ENCODE data around the gene ARPC1A.
"Not testable (repeated sequence)": the region's sequence is repeated elsewhere in the genome, so short reads cannot be mapped to it uniquely, and the experiment has no call there.

ARPC1A gene

DNA sequence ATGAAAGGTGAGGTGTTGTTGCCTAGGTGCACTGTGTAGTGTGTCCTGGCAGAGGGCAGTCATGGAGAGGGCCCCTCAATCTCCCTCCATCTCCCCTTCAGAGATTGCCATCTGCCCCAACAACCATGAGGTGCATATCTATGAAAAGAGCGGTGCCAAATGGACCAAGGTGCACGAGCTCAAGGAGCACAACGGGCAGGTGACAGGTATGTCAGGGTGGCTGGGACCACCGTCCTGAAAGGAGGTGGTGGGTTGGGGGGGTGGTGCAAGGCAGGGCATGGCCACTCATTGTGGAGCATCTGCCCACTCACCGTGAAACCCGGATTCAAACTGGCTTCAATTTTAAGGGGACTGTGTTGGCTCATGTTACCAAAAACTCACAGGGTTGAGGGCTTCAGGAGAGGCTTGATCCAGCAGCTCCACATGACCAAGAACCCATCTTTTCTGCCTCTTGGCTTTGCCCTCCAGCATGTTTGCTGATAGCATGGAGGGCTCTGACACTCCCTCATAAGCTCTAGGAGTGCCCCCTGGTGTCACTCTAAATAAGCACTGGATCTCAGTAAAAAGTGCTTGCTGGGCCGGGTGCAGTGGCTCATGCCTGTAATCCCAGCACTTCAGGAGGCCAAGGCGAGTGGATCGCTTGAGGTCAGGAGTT lies 61.0 kb downstream of the ARPC1A start:
- DNase-seq (ENCODE audit: extremely low read depth in 1 of 2, low read depth in 1 of 2), result no peak

DNA sequence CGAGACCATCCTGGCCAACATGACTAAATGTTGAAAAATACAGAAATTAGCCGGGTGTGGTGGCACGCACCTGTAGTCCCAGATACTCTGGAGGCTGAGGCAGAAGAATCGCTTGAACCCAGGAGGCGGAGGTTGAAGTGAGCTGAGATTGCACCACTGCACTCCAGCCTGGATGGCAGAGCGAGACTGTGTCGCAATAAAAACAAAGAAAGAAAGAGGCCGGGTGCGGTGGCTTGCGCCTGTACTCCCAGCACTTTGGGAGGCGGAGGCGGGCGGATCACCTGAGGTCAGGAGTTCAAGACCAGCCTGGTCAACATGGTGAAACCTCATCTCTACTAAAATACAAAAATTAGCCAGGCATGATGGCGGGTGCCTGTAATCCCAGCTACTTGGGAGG lies 61.5 kb downstream of the ARPC1A start:
- DNase-seq (ENCODE audit: extremely low read depth in 1 of 2, low read depth in 1 of 2), result not testable (repeated sequence)

DNA sequence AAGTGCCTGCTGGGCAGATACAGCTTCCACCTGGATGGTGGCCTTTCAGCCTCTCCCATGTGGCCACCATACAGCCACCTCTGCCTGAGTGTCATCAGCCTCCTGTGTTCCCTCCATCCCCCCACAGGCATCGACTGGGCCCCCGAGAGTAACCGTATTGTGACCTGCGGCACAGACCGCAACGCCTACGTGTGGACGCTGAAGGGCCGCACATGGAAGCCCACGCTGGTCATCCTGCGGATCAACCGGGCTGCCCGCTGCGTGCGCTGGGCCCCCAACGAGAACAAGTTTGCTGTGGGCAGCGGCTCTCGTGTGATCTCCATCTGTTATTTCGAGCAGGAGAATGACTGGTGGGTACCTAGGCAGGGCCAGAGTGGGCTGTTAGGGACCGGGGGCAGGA lies 62.2 kb downstream of the ARPC1A start:
- DNase-seq (ENCODE audit: extremely low read depth in 1 of 2, low read depth in 1 of 2), result no peak

GRCh38 chr7:99389772-99390171 lies 64.1 kb downstream of the ARPC1A start:
- DNase-seq (ENCODE audit: extremely low read depth in 1 of 2, low read depth in 1 of 2), result no peak

- no peak for DNase-seq (ENCODE audit: extremely low read depth in 1 of 2, low read depth in 1 of 2)
Measured at GRCh38 chr7:99390941-99391602, 65.4 kb downstream of the ARPC1A start.

DNA sequence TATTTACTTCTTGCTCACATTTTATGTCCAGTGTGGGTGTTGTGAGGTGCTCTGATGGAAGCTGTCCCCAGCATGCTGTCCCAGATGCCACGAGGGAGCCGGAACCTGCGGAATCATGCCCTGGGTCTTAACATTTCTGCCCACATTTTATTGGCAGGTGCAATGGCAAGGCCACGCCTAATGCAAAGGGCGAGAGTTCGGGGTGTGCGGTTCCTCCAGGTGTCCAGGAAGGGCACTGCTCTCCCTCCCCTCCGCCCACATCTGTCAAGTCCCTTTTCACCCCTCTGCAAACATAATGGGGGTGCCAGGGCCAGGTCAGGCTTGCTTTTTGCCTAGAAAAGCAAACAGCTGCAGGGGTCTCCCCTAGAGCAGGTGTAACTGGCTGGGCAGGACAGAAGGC lies 66.3 kb downstream of the ARPC1A start:
- DNase-seq (ENCODE audit: extremely low read depth in 1 of 2, low read depth in 1 of 2), result no peak

- peak; percentile 58 to 68 for DNase-seq (ENCODE audit: extremely low read depth in 1 of 2, low read depth in 1 of 2)
Measured at GRCh38 chr7:99392659-99393354, 67.1 kb downstream of the ARPC1A start.

DNA sequence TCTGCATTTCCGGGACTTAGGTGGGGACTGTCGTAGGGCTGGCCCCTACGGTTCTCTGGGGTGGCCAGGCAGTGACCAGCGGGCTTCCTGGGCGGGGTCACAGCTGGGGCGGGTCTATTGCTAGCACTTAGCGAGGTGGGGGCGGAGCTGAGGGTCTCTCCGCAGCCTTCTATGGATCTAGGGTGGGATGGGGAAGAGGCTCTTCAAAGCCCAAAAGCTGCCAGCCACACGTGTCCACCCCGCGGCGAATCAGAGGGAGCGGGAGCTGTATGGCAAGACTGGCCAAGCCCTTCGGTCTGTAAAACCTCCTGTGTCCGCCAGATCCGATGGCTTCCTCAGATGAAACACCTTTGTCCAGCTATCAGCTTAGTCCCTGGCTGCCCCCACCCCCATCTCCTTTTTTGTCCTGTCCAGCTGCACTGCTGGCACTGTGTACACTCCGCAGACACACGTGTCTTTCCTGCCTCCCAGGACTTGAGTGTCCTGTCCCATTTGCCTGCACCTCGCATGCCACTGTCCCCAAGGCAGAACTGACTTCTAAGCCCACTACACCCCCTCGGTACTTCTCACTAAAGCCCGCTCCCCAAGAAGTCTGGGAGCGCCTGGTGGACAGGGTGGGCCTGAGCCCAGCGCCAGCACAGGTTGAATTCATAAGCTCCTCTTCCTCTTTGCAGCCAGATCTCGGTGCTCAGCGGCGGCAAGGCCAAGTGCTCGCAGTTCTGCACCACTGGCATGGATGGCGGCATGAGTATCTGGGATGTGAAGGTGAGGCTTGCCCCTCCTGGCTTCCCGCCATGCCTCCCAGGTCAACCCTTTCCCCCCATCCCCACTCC lies 67.9 kb downstream of the ARPC1A start:
- no peak for DNase-seq (ENCODE audit: extremely low read depth in 1 of 2, low read depth in 1 of 2)

GRCh38 chr7:99394188-99394502 lies 68.4 kb downstream of the ARPC1A start:
- DNase-seq (ENCODE audit: extremely low read depth in 1 of 2, low read depth in 1 of 2), result no peak

- no peak for DNase-seq (ENCODE audit: extremely low read depth in 1 of 2, low read depth in 1 of 2)
Measured at GRCh38 chr7:99395616-99396327, 70.1 kb downstream of the ARPC1A start.

DNA sequence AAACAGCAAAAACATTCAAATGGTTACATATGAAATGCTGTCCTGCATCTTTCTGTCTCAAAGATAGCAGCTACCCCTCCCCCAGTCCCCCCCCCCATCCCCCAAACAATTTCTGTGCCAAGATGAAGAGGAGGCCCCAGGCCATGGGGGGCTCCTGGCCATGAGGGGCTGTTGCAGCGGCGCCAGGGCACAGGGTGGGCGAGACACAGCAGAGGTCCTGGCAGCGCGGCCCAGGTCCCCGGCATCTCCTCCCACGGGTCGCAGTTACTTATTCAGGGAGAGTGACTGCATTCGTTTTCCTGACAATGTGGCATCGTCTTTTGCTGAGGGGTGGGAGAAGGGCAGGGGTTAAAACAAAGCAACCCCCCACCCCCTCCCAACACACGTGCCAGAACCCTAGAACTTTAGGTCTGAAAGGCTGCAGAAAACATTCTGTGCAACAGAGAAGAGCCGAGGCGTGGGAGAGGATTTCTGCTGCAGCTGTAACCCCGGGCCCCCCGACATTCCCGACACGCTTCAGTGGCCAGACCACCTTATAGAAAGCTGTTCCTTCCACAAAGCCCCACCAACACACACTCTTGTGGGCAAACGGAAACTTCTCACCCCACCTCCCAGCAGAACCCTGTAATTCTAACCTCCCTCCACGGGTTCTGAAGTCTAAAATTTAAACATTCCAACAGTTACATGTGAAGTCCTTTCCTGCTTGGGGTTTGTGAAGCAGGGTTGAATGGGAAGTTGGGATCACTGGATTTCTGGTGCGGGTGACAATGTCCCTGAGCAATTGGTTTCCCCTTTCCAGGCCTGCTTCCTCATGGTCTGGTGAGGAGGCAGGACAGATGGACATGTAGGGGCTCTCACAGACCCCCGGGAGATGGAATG lies 71.0 kb downstream of the ARPC1A start:
- DNase-seq (ENCODE audit: extremely low read depth in 1 of 2, low read depth in 1 of 2), result no peak

DNA sequence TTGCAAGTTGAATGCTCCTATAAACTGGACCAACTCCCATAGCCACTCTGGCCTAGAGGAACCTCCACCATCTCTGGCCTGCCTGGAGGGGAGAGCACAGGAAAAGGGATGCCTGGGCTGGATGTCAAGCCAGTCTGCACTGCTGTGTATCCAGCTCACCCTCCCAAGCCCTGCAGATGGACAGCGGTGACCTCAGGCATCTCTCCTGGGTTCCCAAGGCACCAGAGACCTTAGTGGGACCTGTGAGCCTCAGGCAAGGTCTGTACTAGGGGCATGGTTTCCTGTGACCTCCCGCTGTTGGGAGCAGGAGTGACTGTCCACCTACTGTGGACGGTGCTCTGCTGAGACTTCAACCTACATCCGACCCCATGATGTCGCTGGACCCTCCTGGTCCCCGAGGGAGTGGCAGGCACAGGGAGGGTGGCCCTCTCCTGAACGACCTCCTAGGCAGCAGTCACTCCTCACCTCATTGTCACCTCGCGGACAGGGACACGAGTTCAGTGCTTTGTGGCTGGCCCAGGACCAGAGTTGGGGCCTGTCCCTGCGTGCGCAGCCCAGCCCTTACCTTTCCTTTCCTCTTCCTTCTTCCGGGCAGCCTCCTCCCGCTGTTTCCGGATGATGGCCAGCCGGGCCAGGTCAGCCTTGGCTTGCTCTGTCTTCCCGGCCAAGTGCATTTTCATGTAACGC lies 71.7 kb downstream of the ARPC1A start:
- no peak for DNase-seq (ENCODE audit: extremely low read depth in 1 of 2, low read depth in 1 of 2)

- no peak for DNase-seq (ENCODE audit: extremely low read depth in 1 of 2, low read depth in 1 of 2)
Measured at GRCh38 chr7:99398891-99399445, 73.3 kb downstream of the ARPC1A start.

DNA sequence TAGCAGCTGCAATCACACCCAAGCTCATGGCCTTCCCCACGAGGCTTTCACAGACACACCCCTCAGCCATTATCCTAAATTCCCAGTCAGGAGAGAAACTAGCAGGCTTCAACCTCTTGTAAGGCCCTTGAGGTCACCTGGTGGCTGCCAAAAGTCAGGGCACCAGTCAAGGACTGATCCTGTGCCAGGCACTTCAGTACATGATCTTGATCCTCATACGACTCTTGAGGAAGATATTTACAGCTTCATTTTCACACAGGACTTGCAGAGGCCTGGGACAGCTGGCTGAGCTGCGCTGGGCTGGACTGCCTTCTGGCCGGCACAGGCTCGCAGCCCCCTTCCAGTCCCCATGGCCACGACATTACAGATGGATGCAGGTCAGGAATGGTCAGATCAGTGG lies 73.9 kb downstream of the ARPC1A start:
- DNase-seq (ENCODE audit: extremely low read depth in 1 of 2, low read depth in 1 of 2), result no peak

GRCh38 chr7:99402854-99403253 lies 77.2 kb downstream of the ARPC1A start:
- no peak for DNase-seq (ENCODE audit: extremely low read depth in 1 of 2, low read depth in 1 of 2)

DNA sequence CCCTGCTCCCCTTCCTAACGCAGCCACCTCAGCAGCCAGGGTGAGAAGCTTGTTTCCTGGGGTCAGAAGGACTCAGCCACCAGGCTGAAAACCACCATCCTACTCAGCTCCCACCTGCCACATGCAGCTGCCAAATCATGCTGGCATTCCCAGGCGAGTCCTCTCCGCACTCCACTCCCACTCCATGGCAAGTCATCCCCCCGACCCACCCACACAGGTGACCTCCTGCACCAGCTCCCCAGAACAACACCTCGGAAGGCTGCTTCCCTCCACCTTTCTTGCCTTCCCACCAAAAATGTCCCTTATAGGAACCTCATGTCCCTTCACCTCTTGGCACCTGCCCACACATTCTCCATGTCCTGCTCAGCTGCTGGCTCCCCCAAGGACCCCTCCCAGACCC lies 78.1 kb downstream of the ARPC1A start:
- no peak for DNase-seq (ENCODE audit: extremely low read depth in 1 of 2, low read depth in 1 of 2)

DNA sequence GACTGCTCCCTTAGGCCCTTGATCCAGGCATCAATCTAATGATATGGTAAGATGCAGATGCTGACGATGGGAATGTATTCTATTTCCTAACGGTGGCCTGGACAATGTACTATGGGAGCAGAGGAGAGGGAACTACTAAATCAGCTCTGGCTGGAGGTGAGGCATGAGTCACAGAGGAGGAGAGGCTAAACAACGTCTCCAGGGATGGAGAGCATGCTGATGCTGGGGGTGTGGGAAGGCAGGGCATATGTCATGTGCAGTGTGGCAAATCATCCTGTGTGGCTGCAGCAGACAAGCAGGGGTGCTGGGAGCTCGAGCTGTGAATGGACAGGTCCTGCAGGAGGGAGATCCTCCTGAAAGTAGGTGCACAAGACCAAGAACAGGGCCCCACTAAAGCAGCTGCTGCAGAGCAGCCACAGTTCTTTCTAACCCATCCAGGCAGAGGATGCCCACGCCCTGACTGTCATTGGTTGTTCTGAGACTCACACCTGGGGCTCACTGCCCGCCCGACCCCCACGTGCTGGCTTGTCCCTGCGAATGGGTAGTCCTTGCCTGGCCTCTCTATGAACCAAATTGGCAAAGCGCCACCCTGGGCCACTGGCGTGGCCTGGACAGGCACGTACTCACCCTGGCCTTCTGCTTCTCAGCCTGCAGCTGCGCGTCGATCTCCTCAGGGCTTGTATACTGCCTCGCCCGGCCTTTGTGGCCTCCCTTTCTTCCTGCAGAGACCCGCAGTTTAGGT lies 78.7 kb downstream of the ARPC1A start:
- DNase-seq (ENCODE audit: extremely low read depth in 1 of 2, low read depth in 1 of 2), result no peak

DNA sequence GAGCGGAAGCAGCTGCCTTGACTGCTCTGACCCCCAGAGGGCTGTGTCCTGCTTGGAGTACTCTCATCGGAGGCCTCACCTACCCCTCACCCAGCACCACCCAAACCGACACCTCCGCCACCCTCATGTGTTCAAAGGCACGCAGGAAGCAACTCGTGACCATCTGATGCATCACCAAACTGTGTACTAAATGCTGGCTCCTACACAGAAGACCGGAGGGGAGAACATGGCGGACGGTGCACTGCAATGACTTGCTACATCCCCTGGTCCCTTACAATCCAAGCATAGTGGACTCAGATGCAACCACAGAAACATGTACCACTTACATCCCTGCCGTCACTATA lies 79.3 kb downstream of the ARPC1A start:
- DNase-seq (ENCODE audit: extremely low read depth in 1 of 2, low read depth in 1 of 2), result no peak
